ENCODE results near the gene MARCHF10. TPM values are rescaled to one million over a fixed set of nuclear protein-coding genes. Genes with fewer than 3 reads are reported as not detected.

Gene MARCHF10
- total RNA-seq, 4 donors from 2014 or later: 0.33 to 0.52 (median 0.42) TPM; not detected in 1

- TF ChIP-seq POLR2A (IDR thresholded peaks at IDR 0.05; ENCODE audit: low read depth): no peak
- no peak for TF ChIP-seq CTCF (IDR thresholded peaks at IDR 0.05)
- TF ChIP-seq EP300 (IDR thresholded peaks at IDR 0.05): no peak
- no peak for TF ChIP-seq POLR2AphosphoS5 (IDR thresholded peaks at IDR 0.05)
- 96% methylated on average over 16 of the region's 16 CpGs for WGBS
- H3K27ac ChIP-seq (replicated peaks in 1 of 4): no peak overlapping the region
- H3K4me3 ChIP-seq: no peak overlapping the region
- intact Hi-C loops (cut with DNase I): no loop called here
- H3K36me3 ChIP-seq: no peaks in the 10 kb centered on the region
- no peaks in the 10 kb centered on the region for H3K27me3 ChIP-seq
- no peaks in the 10 kb centered on the region for H3K9me3 ChIP-seq
- no peaks in the 10 kb centered on the region for H3K4me1 ChIP-seq
- no peak for DNase-seq (ENCODE audit: extremely low spot score)
These were observed 68.3 kb downstream of the MARCHF10 start for GRCh38 chr17:62739645-62740388.

GRCh38 chr17:62738281-62738680, 69.8 kb downstream of the MARCHF10 start:
- no peak for DNase-seq (ENCODE audit: extremely low spot score)
- Histone ChIP-seq H3K36me3 (no peaks in the 10 kb centered on the region), H3K27me3 (no peaks in the 10 kb centered on the region), H3K27ac (replicated peaks in 1 of 4) (no peak overlapping the region), H3K9me3 (no peaks in the 10 kb centered on the region), H3K4me1 (no peaks in the 10 kb centered on the region), H3K4me3 (no peak overlapping the region)
- 94% methylated on average over 9 of the region's 9 CpGs for WGBS
- no peak for TF ChIP-seq POLR2A (IDR thresholded peaks at IDR 0.05; ENCODE audit: low read depth)
- TF ChIP-seq POLR2AphosphoS5 (IDR thresholded peaks at IDR 0.05): no peak
- TF ChIP-seq EP300 (IDR thresholded peaks at IDR 0.05): no peak
- TF ChIP-seq CTCF (IDR thresholded peaks at IDR 0.05): no peak
- intact Hi-C loops (cut with DNase I): no loop called here

- no peaks in the 10 kb centered on the region for H3K27me3 ChIP-seq
- WGBS: 88% methylated on average over 8 of the region's 8 CpGs
- no peaks in the 10 kb centered on the region for H3K36me3 ChIP-seq
- no peaks in the 10 kb centered on the region for H3K9me3 ChIP-seq
- H3K4me3 ChIP-seq: no peak overlapping the region
- intact Hi-C loops (cut with DNase I): no loop called here
- TF ChIP-seq POLR2AphosphoS5 (IDR thresholded peaks at IDR 0.05) (no peak), CTCF (IDR thresholded peaks at IDR 0.05) (no peak), POLR2A (IDR thresholded peaks at IDR 0.05; ENCODE audit: low read depth) (no peak), EP300 (IDR thresholded peaks at IDR 0.05) (no peak)
- no peak for DNase-seq (ENCODE audit: extremely low spot score)
- no peaks in the 10 kb centered on the region for H3K4me1 ChIP-seq
- no peak overlapping the region for H3K27ac ChIP-seq (replicated peaks in 1 of 4)
These were observed 70.6 kb downstream of the MARCHF10 start for GRCh38 chr17:62737513-62737912.

GRCh38 chr17:62735044-62735651, 73.0 kb downstream of the MARCHF10 start:
- no peaks in the 10 kb centered on the region for H3K27me3 ChIP-seq
- no peaks in the 10 kb centered on the region for H3K36me3 ChIP-seq
- no peak for TF ChIP-seq CTCF (IDR thresholded peaks at IDR 0.05)
- intact Hi-C loops (cut with DNase I): no loop called here
- no peak for DNase-seq (ENCODE audit: extremely low spot score)
- no peaks in the 10 kb centered on the region for H3K4me1 ChIP-seq
- H3K4me3 ChIP-seq: no peak overlapping the region
- 84% methylated on average over 7 of the region's 7 CpGs for WGBS
- no peak overlapping the region for H3K27ac ChIP-seq (replicated peaks in 1 of 4)
- H3K9me3 ChIP-seq: no peaks in the 10 kb centered on the region
